ENCODE data around the gene ANO7.

DNA sequence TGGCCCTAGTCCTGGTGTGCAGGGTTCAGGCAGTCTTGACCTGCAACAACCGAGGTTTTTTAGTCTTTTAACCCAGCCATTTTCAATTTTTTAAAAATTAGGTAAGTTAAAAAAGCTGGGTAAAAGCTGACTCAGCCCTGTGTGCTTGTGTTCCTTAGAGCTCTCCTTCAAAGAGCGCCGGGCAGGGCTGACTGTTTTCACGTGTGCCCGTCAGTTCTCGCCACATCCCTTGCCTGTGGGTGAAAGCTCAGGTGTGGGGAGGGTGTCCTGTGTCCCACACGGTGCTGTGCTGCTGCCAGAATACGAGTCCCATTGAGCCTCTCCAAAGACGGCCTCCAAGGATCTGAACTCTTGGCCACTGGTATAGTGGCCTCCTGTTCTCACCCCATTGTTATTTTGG is 5.3 kb upstream of the ANO7 start:
- TF ChIP-seq, protein P1, sequence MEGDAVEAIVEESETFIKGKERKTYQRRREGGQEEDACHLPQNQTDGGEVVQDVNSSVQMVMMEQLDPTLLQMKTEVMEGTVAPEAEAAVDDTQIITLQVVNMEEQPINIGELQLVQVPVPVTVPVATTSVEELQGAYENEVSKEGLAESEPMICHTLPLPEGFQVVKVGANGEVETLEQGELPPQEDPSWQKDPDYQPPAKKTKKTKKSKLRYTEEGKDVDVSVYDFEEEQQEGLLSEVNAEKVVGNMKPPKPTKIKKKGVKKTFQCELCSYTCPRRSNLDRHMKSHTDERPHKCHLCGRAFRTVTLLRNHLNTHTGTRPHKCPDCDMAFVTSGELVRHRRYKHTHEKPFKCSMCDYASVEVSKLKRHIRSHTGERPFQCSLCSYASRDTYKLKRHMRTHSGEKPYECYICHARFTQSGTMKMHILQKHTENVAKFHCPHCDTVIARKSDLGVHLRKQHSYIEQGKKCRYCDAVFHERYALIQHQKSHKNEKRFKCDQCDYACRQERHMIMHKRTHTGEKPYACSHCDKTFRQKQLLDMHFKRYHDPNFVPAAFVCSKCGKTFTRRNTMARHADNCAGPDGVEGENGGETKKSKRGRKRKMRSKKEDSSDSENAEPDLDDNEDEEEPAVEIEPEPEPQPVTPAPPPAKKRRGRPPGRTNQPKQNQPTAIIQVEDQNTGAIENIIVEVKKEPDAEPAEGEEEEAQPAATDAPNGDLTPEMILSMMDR (conservative IDR thresholded peaks at IDR 0.05; ENCODE audit: low read length) = no peak
- no peak for TF ChIP-seq EZH2phosphoT487 (IDR thresholded peaks at IDR 0.05; ENCODE audit: borderline replicate concordance, low read depth, low read length)
